ENCODE data around the gene TBX4.
"Not testable (repeated sequence)": the region's sequence is repeated elsewhere in the genome, so short reads cannot be mapped to it uniquely, and the experiment has no call there.

TBX4 gene

GRCh38 chr17:61519139-61519538 is 66.9 kb downstream of the TBX4 start:
- no peak for TF ChIP-seq ZNF274 (IDR thresholded peaks at IDR 0.05; ENCODE audit: low read depth, low read length)
- H3K4me3 ChIP-seq (ENCODE audit: low read length) = no peak overlapping the region

GRCh38 chr17:61519754-61520440 is 67.7 kb downstream of the TBX4 start:
- H3K4me3 ChIP-seq (ENCODE audit: low read length) = no peak overlapping the region
- no peak for TF ChIP-seq ZNF274 (IDR thresholded peaks at IDR 0.05; ENCODE audit: low read depth, low read length)

- no peak overlapping the region for H3K4me3 ChIP-seq (ENCODE audit: low read length)
- TF ChIP-seq ZNF274 (IDR thresholded peaks at IDR 0.05; ENCODE audit: low read depth, low read length) = no peak
These were observed 68.7 kb downstream of the TBX4 start for GRCh38 chr17:61520897-61521296.

- no peak for TF ChIP-seq ZNF274 (IDR thresholded peaks at IDR 0.05; ENCODE audit: low read depth, low read length)
- no peak overlapping the region for H3K4me3 ChIP-seq (ENCODE audit: low read length)
These were observed 69.9 kb downstream of the TBX4 start for GRCh38 chr17:61522088-61522487.

GRCh38 chr17:61524319-61524718 is 72.1 kb downstream of the TBX4 start:
- TF ChIP-seq ZNF274 (IDR thresholded peaks at IDR 0.05; ENCODE audit: low read depth, low read length) = no peak
- H3K4me3 ChIP-seq (ENCODE audit: low read length) = no peak overlapping the region

GRCh38 chr17:61527441-61527840 is 75.2 kb downstream of the TBX4 start:
- H3K4me3 ChIP-seq (ENCODE audit: low read length) = not testable (repeated sequence)

- H3K4me3 ChIP-seq (ENCODE audit: low read length) = no peak overlapping the region
- TF ChIP-seq ZNF274 (IDR thresholded peaks at IDR 0.05; ENCODE audit: low read depth, low read length) = no peak
These were observed 75.9 kb downstream of the TBX4 start for GRCh38 chr17:61528171-61528570.

- TF ChIP-seq ZNF274 (IDR thresholded peaks at IDR 0.05; ENCODE audit: low read depth, low read length) = no peak
- no peak overlapping the region for H3K4me3 ChIP-seq (ENCODE audit: low read length)
These were observed 79.0 kb downstream of the TBX4 start for GRCh38 chr17:61531223-61531622.

- no peak overlapping the region for H3K4me3 ChIP-seq (ENCODE audit: low read length)
- no peak for TF ChIP-seq ZNF274 (IDR thresholded peaks at IDR 0.05; ENCODE audit: low read depth, low read length)
These were observed 80.6 kb downstream of the TBX4 start for GRCh38 chr17:61532826-61533225.

GRCh38 chr17:61533797-61534196 is 81.6 kb downstream of the TBX4 start:
- no peak overlapping the region for H3K4me3 ChIP-seq (ENCODE audit: low read length)
- TF ChIP-seq ZNF274 (IDR thresholded peaks at IDR 0.05; ENCODE audit: low read depth, low read length) = no peak

- H3K4me3 ChIP-seq (ENCODE audit: low read length) = no peak overlapping the region
- no peak for TF ChIP-seq ZNF274 (IDR thresholded peaks at IDR 0.05; ENCODE audit: low read depth, low read length)
These were observed 82.2 kb downstream of the TBX4 start for GRCh38 chr17:61534414-61534813.
